Measurements from ENCODE around the gene PRKN. TPM values are rescaled to one million over a fixed set of nuclear protein-coding genes. Genes with fewer than 3 reads are reported as not detected.

The PRKN gene
- total RNA-seq, 1 experiment from 2014 or later, result 2.0 TPM

DNA sequence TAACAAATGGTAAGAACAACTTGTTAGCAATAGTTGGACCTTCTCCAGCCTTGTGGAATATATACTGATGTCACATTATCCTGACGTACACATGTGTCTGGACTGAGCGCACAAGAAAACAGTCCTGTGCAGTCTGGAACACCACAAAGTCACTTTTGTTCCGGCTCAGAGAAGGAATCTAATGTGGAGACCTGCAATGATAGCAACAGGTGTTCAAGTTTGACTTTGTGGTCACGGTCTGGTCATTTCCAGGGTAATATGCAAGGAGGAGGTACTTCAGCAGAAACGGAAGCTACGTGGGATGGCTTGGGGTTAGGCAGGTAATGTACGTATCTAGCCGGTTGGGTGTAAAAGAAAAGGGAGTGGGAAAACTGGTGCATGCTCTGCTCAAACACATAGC, 766.5 kb downstream of the PRKN start:
- H3K27me3 Mint-ChIP-seq (ENCODE audit: low read depth), result no peaks in the 10 kb centered on the region

More for the DNA sequence above, 766.5 kb downstream of the PRKN start:
- no peak overlapping the region for H3K23ac ChIP-seq (ENCODE audit: insufficient read length, low read depth, low read length)
- H2BK12ac ChIP-seq (ENCODE audit: insufficient read length, low read depth, low read length), result no peak overlapping the region
- H3K27ac Mint-ChIP-seq, result no peak overlapping the region
- H4K20me1 ChIP-seq (ENCODE audit: control insufficient read depth, insufficient read depth, insufficient read length), result no peaks in the 10 kb centered on the region
- peaks cover 9% of the 10 kb centered on the region; the same call in 1 of the 2 replicates for H3K4me1 ChIP-seq (ENCODE audit: insufficient read depth, low read length)
- no peak overlapping the region for H3K4ac ChIP-seq (ENCODE audit: low read depth, low read length)
- no peak overlapping the region for H2BK20ac ChIP-seq (ENCODE audit: low read depth, low read length, poor library complexity, severe bottlenecking)
- H2AFZ ChIP-seq (ENCODE audit: low read length), result no peak overlapping the region
- no peak for DNase-seq
- no peaks in the 10 kb centered on the region for H3K36me3 Mint-ChIP-seq (ENCODE audit: insufficient read depth in 1 of 3, low read depth in 3 of 3)
- H2BK120ac ChIP-seq (ENCODE audit: low read depth, low read length, poor library complexity, severe bottlenecking), result no peak overlapping the region
- peaks cover 29 to 30% of the 10 kb centered on the region in 2 experiments for H3K4me1 Mint-ChIP-seq
- H3K9ac ChIP-seq (ENCODE audit: extremely low read depth, insufficient read length, low read length), result no peak overlapping the region
- H3K9me3 Mint-ChIP-seq, result no peaks in the 10 kb centered on the region; a peak in 1 of 5 replicates
- no peak overlapping the region for H4K5ac ChIP-seq (ENCODE audit: insufficient read length, low read depth, low read length)
- H3K4me3 Mint-ChIP-seq, result no peak overlapping the region; a peak in 1 of 5 replicates
- H4K8ac ChIP-seq (replicated peaks; ENCODE audit: insufficient read length, low read depth, low read length), result no peak overlapping the region
- H3K79me1 ChIP-seq (ENCODE audit: insufficient read depth, low read depth, low read length, poor library complexity, severe bottlenecking), result no peaks in the 10 kb centered on the region
- no peaks in the 10 kb centered on the region for H3K27me3 ChIP-seq (ENCODE audit: insufficient read depth, low read length)
- no peak overlapping the region for H2BK15ac ChIP-seq (ENCODE audit: low read depth, low read length)
- H3K4me2 ChIP-seq (ENCODE audit: insufficient read depth, insufficient read length, low read length), result no peak overlapping the region
- H3K9me3 ChIP-seq (ENCODE audit: control insufficient read depth, low read depth, low read length), result no peaks in the 10 kb centered on the region
- TF ChIP-seq CTCF (conservative IDR thresholded peaks at IDR 0.05), result no peak
- no CpG with 5 or more reads among the region's 8 CpGs for WGBS (ENCODE audit: extremely low coverage, insufficient read length, low lambda C conversion rate)
- H3T11ph ChIP-seq (ENCODE audit: low read length), result no peak overlapping the region
- no peak overlapping the region for H3K56ac ChIP-seq (ENCODE audit: insufficient read length, low read depth, low read length)
- no peak overlapping the region for H2AK5ac ChIP-seq (ENCODE audit: insufficient read length, low read length)
- no peak overlapping the region for H4K91ac ChIP-seq (ENCODE audit: insufficient read length, low read depth, low read length)
- H3K79me2 ChIP-seq (ENCODE audit: insufficient read depth, low read length), result no peaks in the 10 kb centered on the region
- H3K23me2 ChIP-seq (ENCODE audit: insufficient read length, low read depth, low read length, poor library complexity, severe bottlenecking), result no peaks in the 10 kb centered on the region
- H3K27ac ChIP-seq (ENCODE audit: insufficient read length, low read depth, low read length), result no peak overlapping the region
- no peak overlapping the region for H2BK5ac ChIP-seq (ENCODE audit: insufficient read length, low read length)
- H3K14ac ChIP-seq (ENCODE audit: insufficient read depth, low read length), result no peak overlapping the region
- H3K18ac ChIP-seq (ENCODE audit: insufficient read length, low read depth, low read length), result no peak overlapping the region
